ENCODE data around the gene MLF1.

DNA sequence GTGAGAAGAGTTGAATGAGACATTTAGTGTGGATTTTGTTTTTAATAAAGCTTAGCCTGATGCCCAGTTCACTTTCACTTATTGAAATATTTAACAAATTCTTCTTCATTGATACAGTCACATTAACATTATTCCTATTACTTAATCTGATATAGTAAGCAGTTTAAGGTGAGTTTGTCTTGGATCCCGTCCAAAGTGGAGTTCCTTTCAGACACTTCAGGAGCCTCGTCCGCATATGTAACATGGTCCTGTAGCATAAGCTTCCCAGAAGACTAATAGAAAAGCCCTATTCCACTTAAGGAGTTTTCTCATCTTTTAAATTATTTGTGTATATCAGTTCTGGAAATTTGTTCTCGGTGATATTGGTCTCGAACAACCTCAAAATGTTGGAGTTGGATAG, 39.7 kb upstream of the MLF1 start:
- TF ChIP-seq, protein P1, sequence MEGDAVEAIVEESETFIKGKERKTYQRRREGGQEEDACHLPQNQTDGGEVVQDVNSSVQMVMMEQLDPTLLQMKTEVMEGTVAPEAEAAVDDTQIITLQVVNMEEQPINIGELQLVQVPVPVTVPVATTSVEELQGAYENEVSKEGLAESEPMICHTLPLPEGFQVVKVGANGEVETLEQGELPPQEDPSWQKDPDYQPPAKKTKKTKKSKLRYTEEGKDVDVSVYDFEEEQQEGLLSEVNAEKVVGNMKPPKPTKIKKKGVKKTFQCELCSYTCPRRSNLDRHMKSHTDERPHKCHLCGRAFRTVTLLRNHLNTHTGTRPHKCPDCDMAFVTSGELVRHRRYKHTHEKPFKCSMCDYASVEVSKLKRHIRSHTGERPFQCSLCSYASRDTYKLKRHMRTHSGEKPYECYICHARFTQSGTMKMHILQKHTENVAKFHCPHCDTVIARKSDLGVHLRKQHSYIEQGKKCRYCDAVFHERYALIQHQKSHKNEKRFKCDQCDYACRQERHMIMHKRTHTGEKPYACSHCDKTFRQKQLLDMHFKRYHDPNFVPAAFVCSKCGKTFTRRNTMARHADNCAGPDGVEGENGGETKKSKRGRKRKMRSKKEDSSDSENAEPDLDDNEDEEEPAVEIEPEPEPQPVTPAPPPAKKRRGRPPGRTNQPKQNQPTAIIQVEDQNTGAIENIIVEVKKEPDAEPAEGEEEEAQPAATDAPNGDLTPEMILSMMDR (IDR thresholded peaks at IDR 0.05), result no peak
- TF ChIP-seq POLR2A (IDR thresholded peaks at IDR 0.05), result no peak
